T47D (cell line): ENCODE data around the gene INAVA.
"Not testable (repeated sequence)": the region's sequence is repeated elsewhere in the genome, so short reads cannot be mapped to it uniquely, and the experiment has no call there.

Experiments used
- DNase-seq, 2 experiments: peaks; one replicate each; pipeline versions ENCODE4 v3.0.0 to v3.0.0-alpha.2; 2011 to 2012; ENCODE audit warnings: low read depth in 1 of 2, low spot score in 1 of 2
- JUND ChIP-seq: IDR thresholded peaks from 2 replicates; pipeline ENCODE4 v1.6.1; 2012; ENCODE audit warnings: low read depth
- in situ Hi-C: cut with HindIII; loops from 2 replicates; pipeline ENCODE4 v1.10.0; 2016; ENCODE audit warnings: low sequenced_read_pairs, low pct_unique_long_range_greater_than_20kb

The INAVA gene

DNA sequence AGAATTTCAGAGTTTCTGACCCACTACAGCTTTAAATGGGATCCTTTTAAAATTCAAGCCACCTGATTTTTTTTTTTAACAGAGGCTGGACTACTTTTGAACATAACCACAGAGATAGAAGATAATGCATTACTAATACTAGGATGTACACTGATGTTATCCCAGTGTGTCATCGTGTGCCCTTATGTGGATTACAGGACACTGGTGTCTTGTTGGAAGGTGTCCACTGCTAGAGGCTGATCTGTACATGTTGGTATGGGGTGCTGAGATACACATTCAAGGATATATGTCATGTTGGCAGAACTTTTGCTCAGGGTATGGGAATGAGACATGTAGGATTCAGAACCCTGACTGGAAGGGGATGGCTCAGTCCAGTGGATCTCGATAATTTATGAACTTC, 56.3 kb downstream of the INAVA start:
- DNase-seq: peak in 1 of 2 experiments; percentile 26
- in situ Hi-C loops: no loop called here

DNA sequence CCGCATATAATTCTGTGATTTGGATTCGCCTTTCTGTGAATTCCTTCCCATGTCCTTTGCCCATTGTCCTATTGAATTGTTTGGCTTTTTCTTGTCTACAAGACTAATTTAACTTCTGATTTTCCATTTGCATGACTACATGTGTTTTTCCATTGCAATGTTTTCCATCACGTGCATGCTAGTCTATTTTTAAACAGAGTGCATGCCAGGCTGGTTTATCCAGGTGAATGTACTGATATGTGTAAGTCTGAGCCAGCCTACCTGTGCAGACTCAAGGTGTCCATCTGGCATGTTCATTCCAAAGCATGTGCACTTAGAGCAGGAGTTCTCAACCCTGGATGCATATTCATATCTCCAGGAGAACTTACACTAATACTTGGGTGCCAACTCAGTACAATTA, 59.7 kb downstream of the INAVA start:
- TF ChIP-seq JUND: no peak
- in situ Hi-C loops: no loop called here
- no peak for DNase-seq

More for the DNA sequence above, 56.3 kb downstream of the INAVA start:
- no peak for TF ChIP-seq JUND

DNA sequence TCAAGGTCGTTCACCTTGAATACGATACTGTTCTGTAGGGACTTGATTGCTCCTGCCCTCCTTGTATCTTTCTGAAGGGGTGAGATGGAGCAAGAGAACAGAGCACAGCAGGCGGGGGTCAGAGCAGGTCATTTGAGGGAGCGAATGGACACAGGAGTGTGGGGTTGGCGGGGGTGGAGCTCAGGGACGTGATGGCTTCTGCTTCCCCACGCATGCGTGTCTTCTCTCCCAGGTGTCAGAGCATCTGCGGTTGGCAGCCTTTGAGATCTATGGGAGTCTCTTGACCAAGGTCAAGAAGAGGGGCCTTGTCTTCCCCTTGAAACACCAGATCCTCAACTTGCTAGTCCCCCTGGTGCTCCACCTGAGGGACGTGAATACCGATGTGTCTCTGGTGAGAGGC, 63.9 kb downstream of the INAVA start:
- in situ Hi-C loops: no loop called here
- no peak for DNase-seq
- TF ChIP-seq JUND: no peak

DNA sequence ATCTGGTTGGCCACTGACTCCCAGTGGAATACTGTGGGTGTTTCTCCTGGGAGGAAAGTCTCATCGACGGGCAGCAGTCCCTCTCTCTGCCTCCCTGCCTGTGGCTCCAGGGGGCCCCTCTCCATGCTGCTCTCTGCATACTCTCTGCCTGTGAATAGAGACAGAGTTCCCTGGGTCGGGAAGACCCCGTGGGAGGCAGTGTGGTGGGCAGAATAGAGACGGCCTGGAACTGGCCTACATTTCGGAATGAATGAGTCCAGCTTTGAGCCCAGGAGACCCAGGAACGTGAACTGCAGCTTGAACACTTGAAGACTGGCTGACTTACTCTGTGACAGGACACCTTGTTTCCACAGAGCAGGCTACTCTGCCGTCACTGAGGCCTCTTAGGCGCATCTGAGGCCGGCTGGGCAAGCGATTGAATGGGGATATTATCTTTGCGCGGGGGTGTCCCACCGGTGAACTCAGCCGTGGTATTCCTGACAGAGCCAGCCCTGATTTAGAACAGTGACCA, 64.8 kb downstream of the INAVA start:
- in situ Hi-C loops: no loop called here
- no peak for TF ChIP-seq JUND
- DNase-seq: no peak

GRCh38 chr1:200960236-200960947, 65.7 kb downstream of the INAVA start:
- in situ Hi-C loops: no loop called here
- DNase-seq: no peak
- no peak for TF ChIP-seq JUND

DNA sequence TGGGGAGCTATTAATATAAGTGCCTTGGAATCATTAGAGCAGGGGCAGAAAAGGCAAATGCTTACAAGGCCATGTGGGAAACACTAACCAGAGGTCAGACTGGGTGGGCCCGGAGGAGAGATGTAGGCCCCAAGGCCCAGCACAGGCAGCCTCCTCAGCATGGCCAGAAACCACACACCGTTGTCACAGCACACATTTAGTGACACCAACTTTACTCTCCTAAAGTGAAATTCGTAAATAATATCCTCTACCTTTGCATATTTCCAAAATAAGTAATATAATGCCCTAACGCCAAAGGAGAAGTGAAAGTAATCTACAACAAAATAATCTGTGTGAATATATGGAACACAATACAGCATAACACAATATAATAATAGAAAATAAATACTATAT, 66.2 kb downstream of the INAVA start:
- in situ Hi-C loops: no loop called here
- no peak for TF ChIP-seq JUND
- no peak for DNase-seq

GRCh38 chr1:200962151-200962550, 67.5 kb downstream of the INAVA start:
- in situ Hi-C loops, DNase-seq: not testable (repeated sequence)

DNA sequence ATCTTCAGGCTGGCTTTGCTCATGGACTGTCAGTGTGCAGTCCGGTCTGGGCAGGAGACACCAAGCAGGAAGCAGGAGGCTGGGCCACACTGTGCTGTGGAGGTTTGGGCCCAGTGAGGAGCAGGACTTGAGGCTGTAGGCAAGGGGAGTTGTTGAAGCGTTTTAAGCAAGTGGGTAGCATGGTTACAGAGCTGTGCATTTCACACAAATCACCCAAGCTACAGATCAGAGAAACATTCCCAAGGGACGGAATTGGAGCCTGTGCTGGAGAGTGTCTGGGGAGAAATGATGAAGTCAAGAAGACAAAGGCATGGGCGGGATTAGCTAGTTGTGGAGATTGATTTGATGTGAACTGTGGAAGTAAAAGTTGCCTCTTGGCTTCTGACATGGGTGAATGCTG, 67.9 kb downstream of the INAVA start:
- TF ChIP-seq JUND: no peak
- in situ Hi-C loops: no loop called here
- DNase-seq: no peak

DNA sequence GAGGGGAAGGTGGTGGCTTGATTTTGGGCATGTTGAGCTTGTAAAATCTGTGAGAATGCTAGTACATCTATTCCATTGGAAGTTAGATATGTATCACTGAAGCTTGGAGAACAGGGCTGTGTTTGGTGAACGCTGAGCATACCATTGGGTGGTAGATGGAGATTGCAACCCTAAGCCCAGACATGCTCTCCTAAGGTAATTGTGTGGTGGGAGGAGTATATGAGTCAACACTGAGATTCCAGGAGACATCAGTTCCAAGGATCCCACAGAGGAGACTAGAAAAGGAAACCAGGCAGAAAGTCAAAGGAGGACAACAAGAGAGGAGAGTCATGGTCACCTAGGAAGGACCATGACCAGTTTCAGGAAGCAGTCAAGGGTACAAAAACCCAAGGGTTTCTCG, 68.4 kb downstream of the INAVA start:
- TF ChIP-seq JUND: no peak
- no peak for DNase-seq
- in situ Hi-C loops: no loop called here

GRCh38 chr1:200963888-200964287, 69.2 kb downstream of the INAVA start:
- DNase-seq, in situ Hi-C loops: not testable (repeated sequence)
